H1 (cell line): ENCODE data around the gene ATXN2. TPM values are rescaled to one million over a fixed set of nuclear protein-coding genes. Genes with fewer than 3 reads are reported as not detected.

Experiments used
- BCL11A ChIP-seq, 2 experiments: IDR thresholded peaks; one replicate each; pipeline ENCODE4 v1.6.1; 2011; ENCODE audit warnings: low read depth in 2 of 2, low read length in 2 of 2, mild to moderate bottlenecking in 2 of 2
- KDM4A ChIP-seq: IDR thresholded peaks from one replicate; pipeline ENCODE4 v1.7.1; 2012; ENCODE audit warnings: low read depth, mild to moderate bottlenecking, moderate library complexity, low read length, inconsistent platforms; ENCODE audit not compliant: severe bottlenecking
- PHF8 ChIP-seq: fragments of 200-600 bp; sonication (generic); conservative IDR thresholded peaks from 2 replicates; pipeline ENCODE4 v1.7.1; 2012; ENCODE audit warnings: low read depth, mild to moderate bottlenecking, inconsistent platforms, low read length, moderate library complexity
- POLR2A ChIP-seq, 2 experiments: IDR thresholded peaks; 1 replicate in 1 of 2; 2 replicates in 1 of 2; pipeline ENCODE4 v1.6.1; 2011; ENCODE audit warnings: low read depth in 2 of 2, low read length in 2 of 2, mild to moderate bottlenecking in 2 of 2; ENCODE audit errors: control extremely low read depth in 1 of 2
- RXRA ChIP-seq: IDR thresholded peaks from 2 replicates; pipeline ENCODE4 v1.6.1; 2011; ENCODE audit warnings: low read depth, mild to moderate bottlenecking, low read length, moderate library complexity; ENCODE audit not compliant: insufficient read depth
- polyA plus RNA-seq, 7 experiments: library from polyadenylated mRNA; depleted of rRNA in 3 of 7; stranded (reverse) in 5 of 7; unstranded in 2 of 7; fragments of >200 nt in 5 of 7; fragments of 200-250 nt in 2 of 7; gene quantifications; 1 replicate in 5 of 7; 2 replicates in 1 of 7; 4 replicates in 1 of 7; pipeline versions ENCODE4 v1.2.1 to v1.2.3, GENCODE V29; 2011 to 2013; ENCODE audit warnings: missing spikeins in 2 of 7, mixed read lengths in 2 of 7
- total RNA-seq: library from RNA; stranded (reverse); fragmentation: NEBNext Ultra II Directional; extraction: Animal tissue kit (Norgen Biotek cat#: 25700); gene quantifications from 2 replicates; pipeline ENCODE4 v1.2.1, GENCODE V29; 2021

The ATXN2 gene
- total and polyA plus RNA-seq, 2 of the 8 experiments (the other 6 are each of a cell fraction or from before 2014, with no cell fraction given), result 46.6 to 80.7 TPM

DNA sequence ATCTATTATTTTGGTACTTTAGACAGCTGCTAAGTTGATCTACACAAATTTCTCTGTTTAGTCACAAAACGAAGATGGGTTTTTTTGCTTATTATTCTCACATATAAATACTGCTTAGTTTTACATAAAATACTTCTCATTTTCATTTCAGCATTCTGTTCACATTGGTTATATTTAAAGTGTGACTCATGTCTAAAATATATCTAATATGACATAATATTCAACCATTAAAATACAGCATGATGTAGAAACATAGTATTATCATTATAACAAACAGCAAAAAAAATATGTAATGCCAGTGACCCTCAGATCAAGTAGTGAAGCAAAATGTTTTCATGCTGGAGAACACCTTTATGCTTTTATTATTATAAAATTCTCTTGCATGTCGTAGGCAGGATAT lies 129.7 kb downstream of the ATXN2 start (continued):
- TF ChIP-seq RXRA (no peak), KDM4A (no peak), POLR2A (IDR thresholded peaks at IDR 0.05; ENCODE audit: control extremely low read depth in 1 of 2, low read depth in 2 of 2, low read length in 2 of 2) (no peak), BCL11A (IDR thresholded peaks at IDR 0.05; ENCODE audit: low read depth in 2 of 2, low read length in 2 of 2) (no peak), PHF8 (no peak)
